Ovary (tissue), 3 donors: ENCODE results near the gene MTCH1.

Experiments used
- EP300 ChIP-seq: sonication (generic); formaldehyde crosslinking; IDR thresholded peaks from one replicate; pipeline ENCODE4 v1.6.1; 2017; ENCODE audit warnings: antibody characterized with exemption
- POLR2A ChIP-seq: fragments of 450-650 bp; IDR thresholded peaks from one replicate; pipeline ENCODE4 v1.6.1; 2017; ENCODE audit warnings: antibody characterized with exemption, mild to moderate bottlenecking, moderate library complexity
- TF ChIP-seq, protein P1 (sequence below), 3 donors: fragments of 450-650 bp in 2 of 3; fragments of 200-600 bp in 1 of 3; IDR thresholded peaks; one replicate each; pipeline versions ENCODE4 v1.5.1 to v1.8.0; 2016 to 2022; ENCODE audit warnings: antibody characterized with exemption in 3 of 3, mild to moderate bottlenecking in 1 of 3
- donor health status: DM: no; HTN: no; CAD: no.

DNA sequence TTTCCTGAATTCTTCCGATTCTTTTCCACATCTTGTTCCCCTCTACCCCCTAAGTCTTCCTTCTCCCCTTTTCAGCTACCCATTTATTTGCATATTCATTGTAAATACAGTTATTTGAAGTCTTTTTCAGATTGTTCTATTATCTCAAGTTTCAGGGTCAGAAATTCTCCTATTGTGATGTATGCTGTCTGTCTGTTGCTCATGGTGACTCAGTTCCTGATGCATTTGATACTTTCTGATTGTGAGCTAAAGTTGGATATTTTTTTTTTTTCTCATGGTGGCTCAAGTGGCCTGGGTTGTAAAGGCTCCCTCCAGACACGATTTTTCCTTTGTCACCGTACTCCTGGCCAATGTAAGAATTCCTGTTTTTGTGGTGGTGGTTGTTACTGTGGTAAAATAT lies 36.4 kb downstream of the MTCH1 start:
- TF ChIP-seq POLR2A (no peak), EP300 (no peak)
- TF ChIP-seq, protein P1, sequence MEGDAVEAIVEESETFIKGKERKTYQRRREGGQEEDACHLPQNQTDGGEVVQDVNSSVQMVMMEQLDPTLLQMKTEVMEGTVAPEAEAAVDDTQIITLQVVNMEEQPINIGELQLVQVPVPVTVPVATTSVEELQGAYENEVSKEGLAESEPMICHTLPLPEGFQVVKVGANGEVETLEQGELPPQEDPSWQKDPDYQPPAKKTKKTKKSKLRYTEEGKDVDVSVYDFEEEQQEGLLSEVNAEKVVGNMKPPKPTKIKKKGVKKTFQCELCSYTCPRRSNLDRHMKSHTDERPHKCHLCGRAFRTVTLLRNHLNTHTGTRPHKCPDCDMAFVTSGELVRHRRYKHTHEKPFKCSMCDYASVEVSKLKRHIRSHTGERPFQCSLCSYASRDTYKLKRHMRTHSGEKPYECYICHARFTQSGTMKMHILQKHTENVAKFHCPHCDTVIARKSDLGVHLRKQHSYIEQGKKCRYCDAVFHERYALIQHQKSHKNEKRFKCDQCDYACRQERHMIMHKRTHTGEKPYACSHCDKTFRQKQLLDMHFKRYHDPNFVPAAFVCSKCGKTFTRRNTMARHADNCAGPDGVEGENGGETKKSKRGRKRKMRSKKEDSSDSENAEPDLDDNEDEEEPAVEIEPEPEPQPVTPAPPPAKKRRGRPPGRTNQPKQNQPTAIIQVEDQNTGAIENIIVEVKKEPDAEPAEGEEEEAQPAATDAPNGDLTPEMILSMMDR (IDR thresholded peaks at IDR 0.05), result no peak
